HEK293 (cell line): ENCODE data around the gene ZNF747.
A peak's percentile ranks its signal among the peaks of the same experiment; 100 is the strongest.

Experiments used
- CTCF ChIA-PET: fragments of 350-600 bp; formaldehyde crosslinking; extraction: SDS; loops from one replicate; lab custom pipeline; 2021; ENCODE audit warnings: antibody characterized with exemption; lab: Yijun Ruan, JAX
- POLR2A ChIA-PET: fragments of 300-600 bp; formaldehyde crosslinking; extraction: SDS; loops from one replicate; lab custom pipeline; 2020; ENCODE audit warnings: antibody characterized with exemption, inconsistent platforms; lab: Yijun Ruan, JAX
- H3K27ac ChIP-seq: fragments of 200-500 bp; sonication (Bioruptor generic); 2 replicates; pipeline ENCODE4 v1.5.1; 2014; ENCODE audit warnings: low read depth, low read length, control low read depth, inconsistent platforms; ENCODE audit errors: extremely low read depth
- H3K36me3 ChIP-seq, 2 experiments: fragments of 200-500 bp in 1 of 2; sonication (Bioruptor generic) in 1 of 2; 1 replicate in 1 of 2; 2 replicates in 1 of 2; pipeline ENCODE4 v1.5.1; 2014 to 2017; ENCODE audit warnings: inconsistent platforms in 2 of 2, low read length in 2 of 2; ENCODE audit not compliant: control insufficient read depth in 2 of 2, insufficient read depth in 1 of 2
- H3K4me1 ChIP-seq: fragments of 200-500 bp; sonication (Bioruptor generic); 2 replicates; pipeline ENCODE4 v1.5.1; 2014; ENCODE audit warnings: mild to moderate bottlenecking, low read length, inconsistent platforms; ENCODE audit not compliant: control insufficient read depth, insufficient read depth
- H3K4me3 ChIP-seq: 2 replicates; pipeline ENCODE4 v1.5.1; 2011; ENCODE audit warnings: low read depth, mild to moderate bottlenecking, control low read depth, low read length, moderate library complexity
- H3K9me3 ChIP-seq: fragments of 200-500 bp; sonication (Bioruptor generic); 2 replicates; pipeline ENCODE4 v1.5.1; 2014; ENCODE audit warnings: low read depth, low read length, inconsistent platforms; ENCODE audit not compliant: control insufficient read depth, insufficient read depth
- CTCF ChIP-seq: fragments of 450-650 bp; formaldehyde crosslinking; IDR thresholded peaks from 2 replicates; pipeline ENCODE4 v1.5.1; 2016; ENCODE audit warnings: missing biosample characterization, missing genetic modification characterization
- GLI4 ChIP-seq: fragments of 450-650 bp; formaldehyde crosslinking; IDR thresholded peaks from 2 replicates; pipeline ENCODE4 v1.5.1; 2016; ENCODE audit warnings: missing biosample characterization, missing genetic modification characterization
- GLIS1 ChIP-seq: fragments of 450-650 bp; formaldehyde crosslinking; IDR thresholded peaks from 2 replicates; pipeline ENCODE4 v1.5.1; 2016; ENCODE audit warnings: missing biosample characterization, missing genetic modification characterization
- OVOL3 ChIP-seq: fragments of 450-650 bp; formaldehyde crosslinking; IDR thresholded peaks from 2 replicates; pipeline ENCODE4 v1.5.1; 2016; ENCODE audit warnings: missing biosample characterization, missing genetic modification characterization
- PATZ1 ChIP-seq: fragments of 450-650 bp; formaldehyde crosslinking; IDR thresholded peaks from 2 replicates; pipeline ENCODE4 v1.5.1; 2016; ENCODE audit warnings: missing biosample characterization, missing genetic modification characterization
- PRDM1 ChIP-seq: fragments of 450-650 bp; formaldehyde crosslinking; IDR thresholded peaks from 2 replicates; pipeline ENCODE4; 2016; ENCODE audit warnings: missing biosample characterization, missing genetic modification characterization
- SETDB1 ChIP-seq: IDR thresholded peaks from one replicate; pipeline ENCODE4 v1.6.1; 2017; ENCODE audit warnings: mild to moderate bottlenecking, low read length, moderate library complexity, mixed read lengths; ENCODE audit not compliant: insufficient read length
- SP7 ChIP-seq: fragments of 450-650 bp; formaldehyde crosslinking; IDR thresholded peaks from 2 replicates; pipeline ENCODE4 v1.5.1; 2016; ENCODE audit warnings: missing biosample characterization, missing genetic modification characterization
- ZBTB17 ChIP-seq: fragments of 450-650 bp; formaldehyde crosslinking; IDR thresholded peaks from 2 replicates; pipeline ENCODE4 v1.5.1; 2016; ENCODE audit warnings: missing biosample characterization, missing genetic modification characterization
- ZBTB20 ChIP-seq: fragments of 450-650 bp; formaldehyde crosslinking; IDR thresholded peaks from 2 replicates; pipeline ENCODE4 v1.5.1; 2016; ENCODE audit warnings: missing biosample characterization, missing genetic modification characterization
- ZBTB7A ChIP-seq: fragments of 450-650 bp; formaldehyde crosslinking; IDR thresholded peaks from 2 replicates; pipeline ENCODE4 v1.5.1; 2016; ENCODE audit warnings: low read depth, missing biosample characterization, missing genetic modification characterization
- ZEB2 ChIP-seq: fragments of 450-650 bp; formaldehyde crosslinking; IDR thresholded peaks from 2 replicates; pipeline ENCODE4 v1.5.1; 2016; ENCODE audit warnings: missing biosample characterization, missing genetic modification characterization
- ZNF10 ChIP-seq: fragments of 450-650 bp; formaldehyde crosslinking; IDR thresholded peaks from 2 replicates; pipeline ENCODE4 v1.5.1; 2017; ENCODE audit warnings: missing biosample characterization, missing genetic modification characterization
- ZNF132 ChIP-seq: fragments of 450-650 bp; formaldehyde crosslinking; IDR thresholded peaks from 2 replicates; pipeline ENCODE4 v1.5.1; 2017; ENCODE audit warnings: missing biosample characterization, missing genetic modification characterization, borderline replicate concordance
- ZNF19 ChIP-seq: fragments of 450-650 bp; formaldehyde crosslinking; IDR thresholded peaks from 2 replicates; pipeline ENCODE4; 2016; ENCODE audit warnings: missing biosample characterization, missing genetic modification characterization, low read depth
- ZNF214 ChIP-seq: fragments of 450-650 bp; formaldehyde crosslinking; IDR thresholded peaks from 2 replicates; pipeline ENCODE4 v1.5.1; 2017; ENCODE audit warnings: missing biosample characterization, mild to moderate bottlenecking, missing genetic modification characterization, borderline replicate concordance
- ZNF335 ChIP-seq: fragments of 450-650 bp; formaldehyde crosslinking; conservative IDR thresholded peaks from 2 replicates; pipeline ENCODE4 v1.5.1; 2016; ENCODE audit warnings: missing biosample characterization, missing genetic modification characterization
- ZNF366 ChIP-seq: fragments of 450-650 bp; formaldehyde crosslinking; conservative IDR thresholded peaks from 2 replicates; pipeline ENCODE4 v1.5.1; 2016; ENCODE audit warnings: missing biosample characterization, missing genetic modification characterization
- ZNF416 ChIP-seq: fragments of 450-650 bp; formaldehyde crosslinking; IDR thresholded peaks from 2 replicates; pipeline ENCODE4 v1.5.1; 2016; ENCODE audit warnings: missing biosample characterization, missing genetic modification characterization
- ZNF501 ChIP-seq: fragments of 450-650 bp; formaldehyde crosslinking; IDR thresholded peaks from 2 replicates; pipeline ENCODE4 v1.5.1; 2016; ENCODE audit warnings: missing biosample characterization, missing genetic modification characterization
- ZNF529 ChIP-seq: fragments of 450-650 bp; formaldehyde crosslinking; IDR thresholded peaks from 2 replicates; pipeline ENCODE4 v1.5.1; 2017; ENCODE audit warnings: missing genetic modification characterization, missing biosample characterization; ENCODE audit not compliant: insufficient replicate concordance
- ZNF585B ChIP-seq: fragments of 450-650 bp; formaldehyde crosslinking; IDR thresholded peaks from 2 replicates; pipeline ENCODE4 v1.5.1; 2016; ENCODE audit warnings: missing biosample characterization, missing genetic modification characterization
- ZNF596 ChIP-seq: fragments of 450-650 bp; IDR thresholded peaks from 2 replicates; pipeline ENCODE4 v1.5.0; 2018; ENCODE audit warnings: missing biosample characterization, mild to moderate bottlenecking, missing genetic modification characterization, moderate library complexity
- ZNF600 ChIP-seq: fragments of 450-650 bp; formaldehyde crosslinking; IDR thresholded peaks from 2 replicates; pipeline ENCODE4 v1.5.1; 2016; ENCODE audit warnings: missing biosample characterization, missing genetic modification characterization
- ZNF629 ChIP-seq: fragments of 450-650 bp; formaldehyde crosslinking; IDR thresholded peaks from 2 replicates; pipeline ENCODE4 v1.5.1; 2017; ENCODE audit warnings: missing biosample characterization, missing genetic modification characterization
- ZNF639 ChIP-seq: fragments of 450-650 bp; formaldehyde crosslinking; IDR thresholded peaks from 2 replicates; pipeline ENCODE4 v1.5.1; 2016; ENCODE audit warnings: missing biosample characterization, missing genetic modification characterization
- ZNF664 ChIP-seq: fragments of 450-650 bp; formaldehyde crosslinking; IDR thresholded peaks from 2 replicates; pipeline ENCODE4 v1.5.1; 2016; ENCODE audit warnings: missing biosample characterization, missing genetic modification characterization
- ZNF677 ChIP-seq: fragments of 450-650 bp; IDR thresholded peaks from 2 replicates; pipeline ENCODE4 v1.5.0; 2018; ENCODE audit warnings: missing biosample characterization, mild to moderate bottlenecking, missing genetic modification characterization, moderate library complexity
- TF ChIP-seq, protein P1 (sequence below): fragments of 450-650 bp; formaldehyde crosslinking; IDR thresholded peaks from 2 replicates; pipeline ENCODE4 v1.5.1; 2016; ENCODE audit warnings: missing biosample characterization, missing genetic modification characterization

Gene ZNF747

GRCh38 chr16:30491744-30492308, 42.8 kb downstream of the ZNF747 start:
- ChIA-PET POLR2A (interaction anchor here (0.5 to 0.8 kb wide), 2 partner anchors 52 to 62 kb away, joined by 3 to 4 read pairs; partner anchors contain the start of gene DCTPP1), CTCF (interaction anchor here (0.6 to 1.1 kb wide), 6 partner anchors 8 to 115 kb away, joined by 3 read pairs; no protein-coding TSS in a partner anchor)
- Histone ChIP-seq H3K27ac (no peak overlapping the region), H3K36me3 (no peaks in the 10 kb centered on the region), H3K9me3 (no peaks in the 10 kb centered on the region), H3K4me1 (no peaks in the 10 kb centered on the region), H3K4me3 (no peak overlapping the region)
- TF ChIP-seq SETDB1 = no peak
- TF ChIP-seq PATZ1 (tag by site-specific recombination) = peak; percentile 27; the same call in 1 of the 2 replicates
- peak; percentile 28; the same call in 1 of the 2 replicates for TF ChIP-seq SP7
- TF ChIP-seq ZBTB20 (tag by site-specific recombination) = no peak
- TF ChIP-seq, protein P1, sequence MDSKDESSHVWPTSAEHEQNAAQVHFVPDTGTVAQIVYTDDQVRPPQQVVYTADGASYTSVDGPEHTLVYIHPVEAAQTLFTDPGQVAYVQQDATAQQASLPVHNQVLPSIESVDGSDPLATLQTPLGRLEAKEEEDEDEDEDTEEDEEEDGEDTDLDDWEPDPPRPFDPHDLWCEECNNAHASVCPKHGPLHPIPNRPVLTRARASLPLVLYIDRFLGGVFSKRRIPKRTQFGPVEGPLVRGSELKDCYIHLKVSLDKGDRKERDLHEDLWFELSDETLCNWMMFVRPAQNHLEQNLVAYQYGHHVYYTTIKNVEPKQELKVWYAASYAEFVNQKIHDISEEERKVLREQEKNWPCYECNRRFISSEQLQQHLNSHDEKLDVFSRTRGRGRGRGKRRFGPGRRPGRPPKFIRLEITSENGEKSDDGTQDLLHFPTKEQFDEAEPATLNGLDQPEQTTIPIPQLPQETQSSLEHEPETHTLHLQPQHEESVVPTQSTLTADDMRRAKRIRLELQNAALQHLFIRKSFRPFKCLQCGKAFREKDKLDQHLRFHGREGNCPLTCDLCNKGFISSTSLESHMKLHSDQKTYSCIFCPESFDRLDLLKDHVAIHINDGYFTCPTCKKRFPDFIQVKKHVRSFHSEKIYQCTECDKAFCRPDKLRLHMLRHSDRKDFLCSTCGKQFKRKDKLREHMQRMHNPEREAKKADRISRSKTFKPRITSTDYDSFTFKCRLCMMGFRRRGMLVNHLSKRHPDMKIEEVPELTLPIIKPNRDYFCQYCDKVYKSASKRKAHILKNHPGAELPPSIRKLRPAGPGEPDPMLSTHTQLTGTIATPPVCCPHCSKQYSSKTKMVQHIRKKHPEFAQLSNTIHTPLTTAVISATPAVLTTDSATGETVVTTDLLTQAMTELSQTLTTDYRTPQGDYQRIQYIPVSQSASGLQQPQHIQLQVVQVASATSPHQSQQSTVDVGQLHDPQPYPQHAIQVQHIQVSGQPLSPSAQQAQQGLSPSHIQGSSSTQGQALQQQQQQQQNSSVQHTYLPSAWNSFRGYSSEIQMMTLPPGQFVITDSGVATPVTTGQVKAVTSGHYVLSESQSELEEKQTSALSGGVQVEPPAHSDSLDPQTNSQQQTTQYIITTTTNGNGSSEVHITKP = peak; percentile 41; the same call in 1 of the 2 replicates
- no peak for TF ChIP-seq ZNF529 (tag by site-specific recombination)
- no peak for TF ChIP-seq OVOL3
- no peak for TF ChIP-seq ZNF639 (tag by site-specific recombination)
- peak; percentile 27; the same call in 1 of the 2 replicates for TF ChIP-seq ZEB2 (tag by site-specific recombination)
- no peak for TF ChIP-seq ZNF501 (tag by site-specific recombination)
- TF ChIP-seq ZNF596 = no peak
- peak; percentile 87 for TF ChIP-seq ZBTB17 (tag by site-specific recombination)
- no peak for TF ChIP-seq ZNF585B (tag by site-specific recombination)
- no peak for TF ChIP-seq ZNF19 (tag by site-specific recombination)
- TF ChIP-seq ZNF10 (tag by site-specific recombination) = 0 out of 2 replicates have a peak, but pooled peaks have one; percentile 40
- TF ChIP-seq ZNF132 (tag by site-specific recombination) = no peak
- no peak for TF ChIP-seq ZNF416
- TF ChIP-seq ZNF664 (tag by site-specific recombination) = peak; percentile 96
- peak; percentile 74 for TF ChIP-seq ZNF335 (tag by site-specific recombination)
- peak; percentile 23; the same call in 1 of the 2 replicates for TF ChIP-seq ZNF600 (tag by site-specific recombination)
- no peak for TF ChIP-seq ZBTB7A (tag by site-specific recombination)
- TF ChIP-seq ZNF214 = no peak
- TF ChIP-seq ZNF366 (tag by site-specific recombination) = peak; percentile 33
- no peak for TF ChIP-seq ZNF677 (tag by site-specific recombination)
- peak; percentile 26 for TF ChIP-seq ZNF629 (tag by site-specific recombination)
- no peak for TF ChIP-seq GLI4 (tag by site-specific recombination)
- peak; percentile 81 for TF ChIP-seq PRDM1 (tag by site-specific recombination)
- TF ChIP-seq GLIS1 (tag by site-specific recombination) = peak; percentile 44
- TF ChIP-seq CTCF (tag by site-specific recombination) = 0 out of 2 replicates have a peak, but pooled peaks have one; percentile 42
